IPS-18c (cell line): ENCODE results near the gene ADAMTS12.

Experiments used
- H3K4me3 ChIP-seq: 2 replicates; pipeline ENCODE4 v1.7.0; 2013; ENCODE audit warnings: low read depth, mild to moderate bottlenecking, low read length, moderate library complexity; ENCODE audit not compliant: insufficient read depth
- H3K9me3 ChIP-seq: one replicate; pipeline ENCODE4 v1.6.1; 2013; ENCODE audit warnings: mild to moderate bottlenecking, low read length, moderate library complexity; ENCODE audit not compliant: control insufficient read depth, insufficient read depth

ADAMTS12 gene

DNA sequence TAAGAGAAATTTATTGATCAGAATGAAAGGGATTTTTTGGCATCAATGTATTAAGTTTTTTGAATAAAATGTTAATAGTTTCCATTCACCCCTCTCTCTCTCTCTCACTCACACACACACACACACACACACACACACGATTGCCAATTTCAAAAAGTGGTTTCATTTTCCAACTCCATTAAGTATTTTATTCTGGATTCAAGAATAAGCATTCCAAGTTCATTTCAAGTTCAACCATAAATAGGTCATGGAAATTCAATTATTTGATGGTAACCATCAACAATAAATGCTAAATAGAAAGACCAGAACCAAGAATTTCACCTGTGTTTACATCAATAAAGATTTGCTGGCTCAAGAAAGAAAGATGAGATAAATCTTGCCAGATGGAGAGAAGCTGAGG is 171.6 kb downstream of the ADAMTS12 start:
- Histone ChIP-seq H3K4me3 (no peak overlapping the region), H3K9me3 (peaks cover 2% of the 10 kb centered on the region)

DNA sequence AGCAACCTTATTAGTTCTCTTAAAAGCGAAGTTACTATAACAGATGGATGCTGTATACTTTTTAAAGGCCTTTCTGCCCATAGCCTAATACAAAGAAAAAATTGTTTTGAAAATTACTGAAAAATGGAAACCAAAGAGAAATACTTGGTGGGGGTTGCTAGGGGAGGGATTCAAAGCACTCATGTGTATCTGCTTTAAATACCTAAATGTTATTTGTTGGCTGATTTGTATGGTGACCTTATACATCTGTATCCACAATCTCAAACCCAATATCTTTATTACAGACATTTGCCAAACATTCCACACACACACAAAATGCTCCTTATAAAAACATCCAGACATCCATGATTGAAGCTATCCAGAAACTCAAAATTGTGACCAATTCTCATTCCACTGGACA is 172.0 kb downstream of the ADAMTS12 start:
- H3K4me3 ChIP-seq = no peak overlapping the region
- H3K9me3 ChIP-seq = peaks cover 2% of the 10 kb centered on the region

DNA sequence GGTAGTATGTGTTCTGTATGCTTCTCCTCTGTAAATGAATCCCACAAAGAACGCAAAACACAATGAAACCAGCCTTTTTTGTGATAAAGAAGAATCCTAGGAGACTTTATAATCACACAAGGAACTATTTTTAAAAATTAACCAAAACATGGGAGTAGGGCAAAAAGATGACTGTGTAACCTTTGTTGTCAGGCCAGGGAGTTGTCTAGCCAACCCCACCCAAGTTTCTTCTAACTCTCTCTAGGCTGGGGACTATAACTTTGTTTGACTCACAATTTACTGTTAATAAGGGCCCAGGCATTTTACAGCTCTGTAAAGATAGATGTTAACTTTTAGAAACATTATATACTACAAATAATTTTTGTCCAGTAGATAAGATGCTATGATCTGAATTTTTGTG is 176.1 kb downstream of the ADAMTS12 start:
- Histone ChIP-seq H3K9me3 (peaks cover 2% of the 10 kb centered on the region), H3K4me3 (no peak overlapping the region)

DNA sequence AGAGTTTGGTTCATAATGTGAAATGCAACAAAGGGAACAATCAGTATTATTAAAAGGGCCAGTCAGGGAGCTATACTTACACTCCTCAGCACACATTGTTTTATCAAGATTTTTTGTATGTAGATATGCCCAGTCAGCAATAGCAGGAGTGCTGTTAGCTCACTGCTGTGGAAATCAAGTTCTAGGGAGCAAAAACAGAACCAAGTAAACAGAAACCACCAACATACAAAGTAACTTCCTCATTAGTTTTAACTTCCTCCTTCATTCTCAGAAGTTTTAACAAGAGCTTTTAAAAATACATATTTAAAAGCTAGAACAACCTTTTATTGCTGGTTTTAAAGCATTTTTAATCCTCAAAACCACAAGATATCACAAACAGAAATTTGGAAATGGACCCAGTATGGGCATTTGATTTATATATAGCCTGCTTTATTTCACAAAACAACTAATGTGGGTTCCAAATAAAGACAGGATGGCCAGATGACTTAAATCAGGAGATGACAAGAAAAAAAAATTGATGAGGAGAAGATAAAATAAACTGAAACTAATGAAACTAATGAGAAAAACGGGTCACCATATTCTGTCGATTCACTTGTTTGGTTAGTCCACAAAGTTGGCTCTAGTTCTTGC is 178.5 kb downstream of the ADAMTS12 start:
- Histone ChIP-seq H3K4me3 (no peak overlapping the region), H3K9me3 (peaks cover 2% of the 10 kb centered on the region)

DNA sequence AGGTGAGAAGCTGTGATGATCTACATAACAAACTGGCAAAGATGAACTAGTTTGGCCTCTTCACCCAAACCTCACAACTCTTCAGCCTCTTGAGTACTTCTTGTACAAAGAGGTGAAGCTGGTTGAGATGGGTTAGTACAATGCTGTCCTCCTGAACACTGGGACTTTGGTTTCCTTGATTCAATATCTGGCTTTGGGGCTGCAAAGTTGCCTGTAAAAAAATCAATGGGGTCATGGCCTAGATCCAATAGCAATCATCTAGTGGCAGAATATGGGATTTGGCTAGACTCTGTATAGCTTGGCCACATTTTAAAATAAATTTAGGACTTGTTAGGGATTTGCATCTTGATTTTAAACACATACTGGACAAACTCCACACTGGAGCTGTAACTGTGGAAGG is 179.1 kb downstream of the ADAMTS12 start:
- Histone ChIP-seq H3K4me3 (no peak overlapping the region), H3K9me3 (peaks cover 2% of the 10 kb centered on the region)

DNA sequence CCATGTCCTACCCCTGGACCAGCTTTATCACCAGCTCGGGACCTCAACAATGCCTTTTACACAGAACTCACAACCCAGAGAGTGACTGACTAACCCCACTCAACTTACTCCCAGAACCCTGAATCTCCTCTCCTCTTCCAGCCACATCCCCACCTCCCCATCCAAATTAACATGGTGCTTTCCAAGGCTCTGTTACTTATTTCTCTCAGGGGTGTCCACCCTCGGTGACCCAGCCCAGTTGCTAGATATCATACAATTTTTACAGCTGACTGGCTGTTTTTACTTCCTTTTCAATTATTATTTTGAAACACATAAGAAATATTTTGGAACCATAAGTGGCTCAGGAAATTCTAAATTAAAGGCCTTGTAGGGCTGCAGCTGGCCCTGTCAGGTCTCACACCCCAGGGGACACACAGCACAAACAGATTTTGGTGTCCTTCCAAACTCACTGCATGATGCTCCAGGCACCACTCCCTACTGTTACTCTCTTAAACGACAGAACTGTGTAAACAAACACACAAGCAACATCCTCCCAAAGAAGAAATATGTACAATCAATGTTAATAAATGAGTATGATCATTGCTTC is 180.6 kb downstream of the ADAMTS12 start:
- Histone ChIP-seq H3K9me3 (peaks cover 2% of the 10 kb centered on the region), H3K4me3 (no peak overlapping the region)

DNA sequence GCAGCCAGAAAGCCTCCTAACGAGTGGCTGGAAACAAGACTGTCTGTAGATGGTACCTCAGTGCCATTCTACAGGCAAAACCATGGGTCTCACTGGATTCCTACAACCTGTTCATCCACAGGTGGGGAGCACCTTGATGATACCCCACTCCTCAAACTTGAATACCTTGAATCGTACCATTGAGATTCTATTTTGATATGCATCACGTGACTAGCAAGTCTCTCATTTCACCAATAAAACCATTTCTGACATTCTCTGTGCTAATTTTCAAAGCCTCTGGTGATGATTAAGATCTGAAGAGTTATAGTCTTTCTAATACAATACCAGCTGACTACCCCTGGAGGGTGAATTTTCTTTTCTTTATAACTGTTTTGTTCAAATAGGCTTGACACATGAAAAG is 188.9 kb downstream of the ADAMTS12 start:
- H3K9me3 ChIP-seq = no peaks in the 10 kb centered on the region
- H3K4me3 ChIP-seq = no peak overlapping the region

DNA sequence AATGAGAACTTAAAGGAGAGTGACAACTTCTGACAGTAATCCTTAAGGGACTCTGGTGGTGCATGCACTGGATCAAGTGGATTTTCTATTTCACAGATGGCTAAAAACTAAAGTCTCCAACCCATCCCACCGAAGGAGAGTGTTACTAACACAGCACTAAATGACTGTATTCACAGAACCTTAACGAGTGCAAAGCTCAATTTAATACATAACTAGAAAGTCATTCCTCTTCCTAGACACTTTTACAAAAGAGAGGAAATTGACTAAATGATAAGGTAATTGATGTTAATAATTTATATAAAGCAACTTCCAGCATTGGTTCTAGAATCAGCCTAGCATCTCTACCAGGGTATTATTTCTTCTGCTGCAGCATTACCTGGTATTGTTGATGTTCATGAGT is 189.8 kb downstream of the ADAMTS12 start:
- H3K9me3 ChIP-seq = no peaks in the 10 kb centered on the region
- no peak overlapping the region for H3K4me3 ChIP-seq

DNA sequence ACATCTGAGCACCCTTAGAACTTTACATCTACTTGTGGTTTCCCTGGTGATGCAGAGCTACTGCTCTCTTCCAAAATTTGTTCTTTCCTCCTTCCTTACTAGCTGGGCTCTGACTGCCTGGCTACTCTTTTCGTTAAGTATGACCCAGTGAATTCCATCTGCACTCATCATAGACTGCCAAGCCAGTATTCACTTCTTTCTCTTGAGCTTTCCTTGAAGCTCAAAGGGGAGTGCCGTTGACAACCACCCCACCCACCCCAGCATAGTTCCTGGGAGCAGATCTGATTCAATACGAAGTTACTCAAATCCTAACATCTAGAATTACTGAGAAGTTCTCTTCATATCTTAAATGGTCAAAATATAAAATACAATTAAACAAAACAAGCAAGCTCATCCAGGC is 190.5 kb downstream of the ADAMTS12 start:
- no peaks in the 10 kb centered on the region for H3K9me3 ChIP-seq

DNA sequence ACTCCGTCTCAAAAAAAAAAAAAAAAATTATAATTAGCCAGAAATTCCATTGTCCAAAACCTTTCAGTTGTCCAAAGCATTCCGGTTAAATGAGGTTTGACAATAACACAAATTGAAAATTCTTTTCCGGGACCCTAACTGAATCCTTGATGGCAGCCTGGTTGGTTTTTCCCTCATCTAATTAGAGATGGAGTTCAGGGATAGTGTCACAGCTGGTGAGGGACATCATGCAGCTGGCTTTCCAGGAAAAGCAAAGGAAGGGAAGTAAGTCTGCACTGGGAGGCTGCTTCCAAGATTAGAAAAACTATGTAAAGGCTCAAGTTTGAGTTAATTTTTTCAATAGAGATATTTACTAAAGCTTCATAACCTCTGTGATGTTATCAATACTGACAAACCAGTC is 195.4 kb downstream of the ADAMTS12 start:
- Histone ChIP-seq H3K4me3 (no peak overlapping the region), H3K9me3 (no peaks in the 10 kb centered on the region)

More for the DNA sequence above, 190.5 kb downstream of the ADAMTS12 start:
- H3K4me3 ChIP-seq = no peak overlapping the region

DNA sequence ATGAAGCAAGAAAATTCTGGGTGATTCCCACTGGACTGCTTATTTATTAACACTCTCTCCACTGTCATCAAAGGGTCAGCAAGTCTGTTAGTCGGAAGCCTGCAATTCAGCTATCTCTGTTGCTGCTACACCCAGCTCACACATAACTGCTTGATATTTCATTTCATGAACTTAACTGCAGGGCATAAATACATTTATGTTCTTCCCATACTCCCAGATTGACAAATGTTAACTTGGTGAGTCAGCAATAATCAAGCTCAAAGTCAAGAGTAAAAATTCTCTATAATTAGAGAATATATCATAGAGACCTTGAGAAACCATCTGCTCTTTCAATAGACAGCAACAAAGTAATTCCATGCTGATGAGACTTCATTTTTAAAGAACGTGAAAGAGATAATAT is 198.8 kb downstream of the ADAMTS12 start:
- Histone ChIP-seq H3K9me3 (peaks cover 3% of the 10 kb centered on the region), H3K4me3 (no peak overlapping the region)

DNA sequence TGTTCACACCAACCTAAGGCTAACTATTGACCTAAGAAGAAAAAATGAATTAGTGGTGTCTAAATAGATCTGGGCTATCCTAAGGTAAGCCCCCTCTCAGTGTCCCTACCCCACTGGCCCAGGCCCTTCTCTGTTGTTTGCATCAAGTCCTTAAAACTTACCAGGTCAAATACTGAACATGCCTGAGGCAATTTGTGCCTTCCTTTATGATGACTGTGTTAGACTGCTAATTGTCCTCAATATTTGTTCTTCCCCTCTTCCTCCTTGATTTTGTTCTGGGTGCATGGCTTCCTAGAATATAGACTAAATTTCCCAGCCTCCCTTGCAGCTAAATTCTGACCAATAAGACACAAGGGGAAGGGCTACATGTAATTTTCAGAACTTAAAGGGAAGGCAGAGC is 199.9 kb downstream of the ADAMTS12 start:
- H3K4me3 ChIP-seq = no peak overlapping the region
- H3K9me3 ChIP-seq = peaks cover 3% of the 10 kb centered on the region

DNA sequence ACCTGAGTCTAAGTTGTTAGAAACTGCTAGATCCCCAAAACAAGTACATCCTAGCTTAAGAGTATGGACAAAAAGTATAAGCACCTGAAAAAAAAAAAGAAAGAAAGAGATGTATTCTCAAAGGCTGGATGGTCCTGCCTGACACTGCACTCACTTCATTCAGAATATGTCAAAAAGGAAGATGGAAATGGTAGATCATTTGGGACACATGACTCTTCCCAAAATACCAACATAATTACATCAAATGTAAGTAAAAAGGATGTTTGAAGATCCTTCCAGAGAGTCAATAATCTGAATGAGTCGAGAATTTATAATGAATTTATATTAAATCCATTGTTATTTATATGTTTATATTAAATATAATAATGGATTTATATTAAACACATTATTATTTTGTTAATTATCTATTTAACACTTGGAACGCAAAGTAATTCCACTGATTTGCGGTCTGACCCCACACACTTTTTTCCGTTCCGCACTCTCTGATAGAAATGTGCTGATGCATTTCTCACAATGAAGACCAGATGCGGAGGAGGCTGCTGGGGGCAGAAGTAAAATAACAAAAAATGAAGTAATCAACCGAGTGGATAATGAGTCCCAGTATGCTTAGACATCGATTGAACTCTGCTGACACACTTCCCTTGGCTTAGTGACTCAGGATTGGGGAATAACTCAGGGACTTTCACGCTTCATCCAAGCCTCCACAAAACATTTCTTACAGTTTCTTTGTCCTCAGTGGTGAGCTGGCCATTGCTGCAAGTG is 201.2 kb downstream of the ADAMTS12 start:
- Histone ChIP-seq H3K4me3 (no peak overlapping the region), H3K9me3 (peaks cover 3% of the 10 kb centered on the region)

DNA sequence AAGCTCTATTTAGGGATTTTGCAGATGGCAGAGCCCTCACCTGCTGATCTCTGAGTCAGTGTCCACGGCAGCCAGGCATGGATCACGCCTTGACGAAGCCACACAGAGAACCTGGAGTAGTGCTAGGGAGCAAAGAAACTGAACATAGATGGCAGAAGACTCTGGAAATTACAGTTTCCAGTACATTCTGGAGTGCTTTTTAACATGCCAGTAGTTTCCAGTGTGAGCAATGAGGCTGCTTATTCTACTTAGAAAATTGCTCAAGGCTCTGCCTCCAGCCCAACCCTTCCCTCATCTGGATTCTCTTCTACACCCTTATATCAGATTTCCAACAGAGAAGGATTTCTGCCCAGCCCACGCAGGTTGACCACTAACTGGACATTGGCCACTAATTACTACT is 203.3 kb downstream of the ADAMTS12 start:
- H3K4me3 ChIP-seq = no peak overlapping the region
- peaks cover 3% of the 10 kb centered on the region for H3K9me3 ChIP-seq

DNA sequence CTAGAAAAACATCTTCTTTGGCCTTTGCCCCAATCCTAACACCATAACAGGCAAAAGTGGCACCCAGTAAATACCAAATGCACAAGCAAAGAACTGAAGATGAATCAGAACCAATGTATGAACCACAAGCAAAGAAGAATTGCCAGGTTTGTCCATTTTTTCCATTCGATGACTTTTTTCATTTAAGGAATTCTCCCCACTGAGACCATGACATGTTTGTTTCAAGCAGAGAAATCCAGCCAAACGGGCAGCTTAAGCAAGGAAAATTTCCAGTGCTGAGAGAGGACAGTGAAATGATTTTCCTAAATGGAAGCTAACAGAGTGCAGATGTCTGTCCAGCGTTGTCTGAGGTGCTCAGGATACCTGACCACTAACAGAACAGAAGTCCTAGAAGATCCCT is 203.7 kb downstream of the ADAMTS12 start:
- H3K9me3 ChIP-seq = peaks cover 3% of the 10 kb centered on the region
- no peak overlapping the region for H3K4me3 ChIP-seq

DNA sequence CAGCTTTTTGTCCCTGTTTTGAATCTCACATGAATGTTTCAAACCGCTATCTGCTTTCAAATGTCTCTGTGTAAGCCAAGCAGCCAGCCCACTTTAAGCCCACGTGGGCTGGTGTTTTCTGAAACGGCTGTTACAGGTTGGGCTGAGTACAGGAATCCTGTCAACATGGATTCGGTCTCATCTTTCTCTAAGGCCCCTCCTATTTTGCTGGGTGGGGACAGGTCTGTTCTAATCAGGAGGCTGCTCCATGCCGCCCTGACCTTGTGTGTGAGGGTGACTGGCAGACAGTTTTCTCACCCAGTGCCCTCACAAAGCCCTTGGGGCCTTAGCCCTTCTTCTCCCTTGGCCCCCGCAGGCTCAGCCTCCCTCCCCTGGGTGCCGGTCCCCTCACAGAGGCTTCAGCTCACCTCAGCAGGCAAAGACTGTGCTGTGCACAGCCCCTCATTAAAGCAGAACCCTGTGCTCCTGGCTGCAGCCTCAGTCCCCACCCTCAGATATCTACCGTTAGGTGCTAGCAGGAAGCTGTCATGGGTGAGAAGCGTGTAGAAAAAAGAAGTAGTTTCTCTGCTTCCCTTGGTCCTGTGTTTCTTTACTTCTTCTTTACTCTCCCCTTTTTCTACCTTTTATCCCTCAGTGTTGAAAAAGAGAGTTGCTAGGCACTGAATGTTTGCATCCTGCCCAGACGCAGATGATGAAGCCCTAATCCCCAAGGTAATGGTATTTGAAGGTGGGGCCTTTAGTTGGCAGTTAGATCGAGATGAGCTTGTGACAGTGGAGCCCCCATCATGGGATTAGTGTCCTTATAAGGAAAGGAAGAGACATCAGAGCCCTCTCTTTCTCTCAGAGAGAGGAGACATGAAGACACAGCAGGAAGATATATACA is 205.7 kb downstream of the ADAMTS12 start:
- H3K9me3 ChIP-seq = peaks cover 3% of the 10 kb centered on the region
- H3K4me3 ChIP-seq = no peak overlapping the region

DNA sequence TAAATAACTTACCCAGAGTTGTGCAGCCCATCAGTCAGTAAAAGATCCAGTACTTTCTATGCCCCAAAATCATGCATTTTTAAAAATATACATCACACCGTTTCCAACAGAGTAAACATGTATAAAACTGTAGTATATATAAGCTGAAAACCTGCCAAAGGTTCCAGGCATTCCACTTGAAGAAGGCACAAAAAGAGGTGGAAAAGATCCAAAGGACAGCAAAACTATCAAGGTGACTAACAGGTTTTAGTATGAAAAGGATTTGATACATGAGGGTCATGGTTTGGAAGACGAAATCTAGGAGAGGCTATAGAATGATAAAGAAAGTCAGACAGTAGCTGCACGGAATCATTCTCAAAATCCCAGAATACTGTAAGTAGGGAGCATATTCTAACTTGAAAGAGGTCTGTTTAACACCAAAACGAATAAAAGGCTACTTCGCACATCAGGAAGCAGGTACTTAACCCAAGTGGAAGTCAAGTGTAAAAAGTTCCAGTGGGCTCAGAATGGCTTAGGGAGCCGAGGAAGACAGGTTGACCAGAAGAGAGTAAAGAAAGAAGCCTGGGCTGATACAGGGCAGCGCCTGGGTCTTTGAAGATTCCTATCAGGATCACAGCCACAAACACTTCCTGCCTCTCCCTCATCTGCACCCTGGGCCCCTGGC is 207.2 kb downstream of the ADAMTS12 start:
- Histone ChIP-seq H3K4me3 (no peak overlapping the region), H3K9me3 (peaks cover 3% of the 10 kb centered on the region)
